HCT116 (cell line): Measurements from ENCODE around the gene AADACL4. TPM values are rescaled to one million over a fixed set of nuclear protein-coding genes. Genes with fewer than 3 reads are reported as not detected.

Experiments used
- ATAC-seq: fragments of 200-7000 bp; cut with Tn5 transposase; 2 replicates; pipeline ENCODE4 v1.9.1; 2020; ENCODE audit warnings: mild to moderate bottlenecking, moderate library complexity
- BruUV-seq: library from RNA; stranded (reverse); fragments of 400-500 nt; replicated peaks from 2 replicates; lab custom pipeline; 2021; lab: Mats Ljungman, UMichigan
- CTCF ChIA-PET: fragments of 300-600 bp; sonication (Branson Sonifier 250); formaldehyde crosslinking; loops from one replicate; lab custom pipeline; 2021; ENCODE audit warnings: antibody characterized with exemption; lab: Charles Lee
- POLR2A ChIA-PET: fragments of 300-600, 350-600 bp; sonication (Branson Sonifier 250); formaldehyde crosslinking; loops from one replicate; lab custom pipeline; 2021; ENCODE audit warnings: antibody characterized with exemption; lab: Charles Lee
- RAD21 ChIA-PET, 2 experiments: fragments of 300-600 bp; sonication (Branson Sonifier 250); formaldehyde crosslinking; loops; one replicate each; lab custom pipeline; 2023; ENCODE audit warnings: low total read pairs in 2 of 2; ENCODE audit not compliant: uncharacterized antibody in 2 of 2, unreplicated experiment in 2 of 2, low non-redundant PET in 1 of 2; lab: Charles Lee
- DNase-seq: peaks from one replicate; pipeline ENCODE4 v3.0.0-alpha.2; 2010; ENCODE audit warnings: low read depth, low spot score
- H2AFZ ChIP-seq: fragments of 200-600 bp; shearing (Covaris generic), sonication (generic); 2 replicates; pipeline ENCODE4 v1.6.1; 2017; ENCODE audit warnings: low read depth, mixed run types, mixed read lengths, antibody characterized with exemption, low read length; ENCODE audit not compliant: poor library complexity, severe bottlenecking
- H3K27ac ChIP-seq: 2 replicates; pipeline ENCODE4 v1.5.1; 2012; ENCODE audit warnings: low read depth, low read length
- H3K27me3 ChIP-seq: fragments of 200-600 bp; sonication (generic); 2 replicates; pipeline ENCODE4 v1.6.1; 2016; ENCODE audit warnings: mixed run types, low read length, mixed read lengths; ENCODE audit not compliant: insufficient read depth
- H3K36me3 ChIP-seq, 2 experiments: fragments of 200-500 bp in 1 of 2; fragments of 200-600 bp in 1 of 2; sonication (Bioruptor generic) in 1 of 2; sonication (generic) in 1 of 2; 2 replicates each; pipeline versions ENCODE4 v1.5.1 to v1.6.1; 2014 to 2016; ENCODE audit warnings: low read length in 2 of 2, inconsistent platforms in 1 of 2, mixed read lengths in 1 of 2, mixed run types in 1 of 2; ENCODE audit not compliant: insufficient read depth in 2 of 2, control insufficient read depth in 1 of 2
- H3K4me1 ChIP-seq, 2 experiments: fragments of 200-600 bp in 1 of 2; sonication (generic) in 1 of 2; 2 replicates each; pipeline versions ENCODE4 v1.5.1 to v1.6.1; 2012 to 2017; ENCODE audit warnings: low read length in 2 of 2, inconsistent platforms in 1 of 2, mild to moderate bottlenecking in 1 of 2, mixed read lengths in 1 of 2, mixed run types in 1 of 2, moderate library complexity in 1 of 2; ENCODE audit not compliant: insufficient read depth in 2 of 2, control insufficient read depth in 1 of 2
- H3K4me2 ChIP-seq: fragments of 200-600 bp; sonication (generic); 2 replicates; pipeline ENCODE4 v1.6.1; 2017; ENCODE audit warnings: mixed run types, low read length, mixed read lengths
- H3K4me3 ChIP-seq, 2 experiments: fragments of 200-600 bp in 1 of 2; sonication (generic) in 1 of 2; replicated peaks in 1 of 2; 2 replicates each; pipeline ENCODE4 v1.5.1; 2011 to 2016; ENCODE audit warnings: low read length in 2 of 2, control low read depth in 1 of 2, low read depth in 1 of 2, mild to moderate bottlenecking in 1 of 2, mixed read lengths in 1 of 2, mixed run types in 1 of 2
- H3K79me2 ChIP-seq: fragments of 200-600 bp; sonication (generic); 2 replicates; pipeline ENCODE4 v1.6.1; 2017; ENCODE audit warnings: mild to moderate bottlenecking, mixed run types, low read length, moderate library complexity, mixed read lengths; ENCODE audit not compliant: insufficient read depth
- H3K9ac ChIP-seq: fragments of 200-600 bp; sonication (generic); 2 replicates; pipeline ENCODE4 v1.6.1; 2016; ENCODE audit warnings: low read length, mixed read lengths
- H3K9me2 ChIP-seq: fragments of 200-600 bp; sonication (generic), shearing (Covaris generic); 2 replicates; pipeline ENCODE4 v1.6.1; 2017; ENCODE audit warnings: mixed run types, mild to moderate bottlenecking, moderate library complexity; ENCODE audit not compliant: insufficient read depth
- H3K9me3 ChIP-seq, 2 experiments: fragments of 200-500 bp in 1 of 2; fragments of 200-600 bp in 1 of 2; sonication (Bioruptor generic) in 1 of 2; sonication (generic) in 1 of 2; 2 replicates each; pipeline ENCODE4 v1.6.1; 2014 to 2017; ENCODE audit warnings: low read length in 2 of 2, mixed read lengths in 2 of 2, inconsistent platforms in 1 of 2, low read depth in 1 of 2, mild to moderate bottlenecking in 1 of 2, mixed run types in 1 of 2, moderate library complexity in 1 of 2; ENCODE audit not compliant: control insufficient read depth in 1 of 2, insufficient read depth in 1 of 2
- H4K20me1 ChIP-seq: fragments of 200-600 bp; sonication (generic), shearing (Covaris generic); 2 replicates; pipeline ENCODE4 v1.6.1; 2017; ENCODE audit warnings: mixed run types, mild to moderate bottlenecking, moderate library complexity; ENCODE audit not compliant: insufficient read depth
- CBX3 ChIP-seq: IDR thresholded peaks from 2 replicates; pipeline ENCODE4 v1.6.1; 2012; ENCODE audit warnings: low read depth
- ELF1 ChIP-seq: IDR thresholded peaks from 2 replicates; pipeline ENCODE4 v1.6.1; 2012; ENCODE audit warnings: low read depth, borderline replicate concordance
- EZH2 ChIP-seq: fragments of 200-600 bp; sonication (generic); IDR thresholded peaks from 2 replicates; pipeline ENCODE4 v1.6.1; 2017; ENCODE audit warnings: antibody characterized with exemption, mixed run types
- EZH2phosphoT487 ChIP-seq: fragments of 200-600 bp; IDR thresholded peaks from 2 replicates; pipeline ENCODE4 v1.6.1; 2018; ENCODE audit warnings: antibody characterized with exemption, borderline replicate concordance
- JUND ChIP-seq: IDR thresholded peaks from 2 replicates; pipeline ENCODE4 v1.6.1; 2012
- MAX ChIP-seq: IDR thresholded peaks from 2 replicates; pipeline ENCODE4 v1.6.1; 2012
- POLR2AphosphoS5 ChIP-seq: IDR thresholded peaks from 2 replicates; pipeline ENCODE4 v1.6.1; 2011; ENCODE audit warnings: mild to moderate bottlenecking, low read depth, low read length, moderate library complexity
- RAD21 ChIP-seq: IDR thresholded peaks from 2 replicates; pipeline ENCODE4 v1.6.1; 2012; ENCODE audit warnings: low read depth, mild to moderate bottlenecking
- SP1 ChIP-seq: IDR thresholded peaks from 2 replicates; pipeline ENCODE4 v1.6.1; 2012; ENCODE audit warnings: low read depth
- SRF ChIP-seq: IDR thresholded peaks from 2 replicates; pipeline ENCODE4 v1.6.1; 2012; ENCODE audit warnings: low read depth
- TCF7L2 ChIP-seq: IDR thresholded peaks from 2 replicates; pipeline ENCODE4 v1.7.0; 2011; ENCODE audit warnings: borderline replicate concordance, inconsistent platforms; ENCODE audit not compliant: insufficient read depth, insufficient read length; ENCODE audit errors: extremely low read depth
- intact Hi-C: fragments of 100-400 bp; cut with micrococcal nuclease; formaldehyde crosslinking; loops from 2 replicates; pipeline ENCODE4 v1.10.0; 2022
- total RNA-seq: library from RNA; stranded (reverse); gene quantifications from one replicate; pipeline ENCODE4 v1.2.1, GENCODE V29; 2021; ENCODE audit not compliant: unreplicated experiment
- TF ChIP-seq, protein P1 (sequence below): IDR thresholded peaks from 2 replicates; pipeline ENCODE4 v1.6.1; 2012; ENCODE audit warnings: low read depth

Gene AADACL4
- total RNA-seq, 1 experiment from 2014 or later, result not detected

DNA sequence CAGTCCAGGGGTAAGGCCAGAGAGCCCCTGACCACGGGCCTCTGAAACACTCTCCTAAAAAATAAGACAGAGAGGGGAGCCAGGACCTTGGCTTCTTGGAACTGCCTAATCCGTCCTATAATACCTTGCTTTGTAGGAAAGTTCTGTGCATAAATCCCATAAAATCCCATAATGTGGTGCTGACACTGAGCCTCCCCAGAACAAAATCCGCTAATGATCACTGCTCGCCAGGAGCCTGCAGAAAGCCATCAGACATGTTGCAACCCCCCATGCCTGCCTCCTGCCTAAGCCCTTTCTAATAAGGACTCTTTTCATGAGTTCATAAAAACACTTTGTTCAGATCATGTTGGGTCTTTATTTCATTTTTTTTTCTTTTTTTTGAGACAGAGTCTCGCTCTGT, 16.6 kb upstream of the AADACL4 start:
- H3K27me3 ChIP-seq, result no peaks in the 10 kb centered on the region
- no peak overlapping the region for H2AFZ ChIP-seq
- TF ChIP-seq EZH2 (no peak), SRF (no peak), TCF7L2 (no peak), EZH2phosphoT487 (no peak), ELF1 (no peak), CBX3 (no peak), RAD21 (no peak), SP1 (no peak), POLR2AphosphoS5 (no peak), JUND (no peak), MAX (no peak)
- TF ChIP-seq, protein P1, sequence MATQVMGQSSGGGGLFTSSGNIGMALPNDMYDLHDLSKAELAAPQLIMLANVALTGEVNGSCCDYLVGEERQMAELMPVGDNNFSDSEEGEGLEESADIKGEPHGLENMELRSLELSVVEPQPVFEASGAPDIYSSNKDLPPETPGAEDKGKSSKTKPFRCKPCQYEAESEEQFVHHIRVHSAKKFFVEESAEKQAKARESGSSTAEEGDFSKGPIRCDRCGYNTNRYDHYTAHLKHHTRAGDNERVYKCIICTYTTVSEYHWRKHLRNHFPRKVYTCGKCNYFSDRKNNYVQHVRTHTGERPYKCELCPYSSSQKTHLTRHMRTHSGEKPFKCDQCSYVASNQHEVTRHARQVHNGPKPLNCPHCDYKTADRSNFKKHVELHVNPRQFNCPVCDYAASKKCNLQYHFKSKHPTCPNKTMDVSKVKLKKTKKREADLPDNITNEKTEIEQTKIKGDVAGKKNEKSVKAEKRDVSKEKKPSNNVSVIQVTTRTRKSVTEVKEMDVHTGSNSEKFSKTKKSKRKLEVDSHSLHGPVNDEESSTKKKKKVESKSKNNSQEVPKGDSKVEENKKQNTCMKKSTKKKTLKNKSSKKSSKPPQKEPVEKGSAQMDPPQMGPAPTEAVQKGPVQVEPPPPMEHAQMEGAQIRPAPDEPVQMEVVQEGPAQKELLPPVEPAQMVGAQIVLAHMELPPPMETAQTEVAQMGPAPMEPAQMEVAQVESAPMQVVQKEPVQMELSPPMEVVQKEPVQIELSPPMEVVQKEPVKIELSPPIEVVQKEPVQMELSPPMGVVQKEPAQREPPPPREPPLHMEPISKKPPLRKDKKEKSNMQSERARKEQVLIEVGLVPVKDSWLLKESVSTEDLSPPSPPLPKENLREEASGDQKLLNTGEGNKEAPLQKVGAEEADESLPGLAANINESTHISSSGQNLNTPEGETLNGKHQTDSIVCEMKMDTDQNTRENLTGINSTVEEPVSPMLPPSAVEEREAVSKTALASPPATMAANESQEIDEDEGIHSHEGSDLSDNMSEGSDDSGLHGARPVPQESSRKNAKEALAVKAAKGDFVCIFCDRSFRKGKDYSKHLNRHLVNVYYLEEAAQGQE, result no peak
- H3K79me2 ChIP-seq, result no peaks in the 10 kb centered on the region
- intact Hi-C loops, result no loop called here
- no TSS peak for BruUV-seq
- H4K20me1 ChIP-seq, result no peaks in the 10 kb centered on the region
- H3K4me1 ChIP-seq, result no peaks in the 10 kb centered on the region
- H3K9me3 ChIP-seq, result no peaks in the 10 kb centered on the region
- H3K4me3 ChIP-seq, result no peak overlapping the region
- ChIA-PET POLR2A (no interaction called here), CTCF (no interaction called here), RAD21 (no interaction called here)
- H3K4me2 ChIP-seq, result no peak overlapping the region
- DNase-seq, result no peak
- no peaks in the 10 kb centered on the region for H3K9me2 ChIP-seq
- no peaks in the 10 kb centered on the region for H3K36me3 ChIP-seq
- no peak overlapping the region for H3K9ac ChIP-seq
- no peak overlapping the region for H3K27ac ChIP-seq
- ATAC-seq, result no peak
